Jurkat, Clone E6-1 (cell line): ENCODE data around the gene VAT1L.
A peak's percentile ranks its signal among the peaks of the same experiment; 100 is the strongest.
"Not testable (repeated sequence)": the region's sequence is repeated elsewhere in the genome, so short reads cannot be mapped to it uniquely, and the experiment has no call there.

ENCODE experiments used
- DNase-seq: peaks from one replicate; pipeline ENCODE4 v3.0.0-alpha.2; 2011; ENCODE audit warnings: low read depth, low spot score
- H3K4me3 ChIP-seq: 2 replicates; pipeline ENCODE4 v1.5.1; 2011; ENCODE audit warnings: mild to moderate bottlenecking, low read length, control low read depth, moderate library complexity

VAT1L gene

GRCh38 chr16:77969861-77970260 lies 181.5 kb downstream of the VAT1L start:
- DNase-seq: no peak
- H3K4me3 ChIP-seq: no peak overlapping the region

- no peak for DNase-seq
- no peak overlapping the region for H3K4me3 ChIP-seq
Observed at GRCh38 chr16:77970371-77970770, 182.0 kb downstream of the VAT1L start.

GRCh38 chr16:77971306-77972061 lies 183.1 kb downstream of the VAT1L start:
- peak; percentile 52 for DNase-seq
- H3K4me3 ChIP-seq: no peak overlapping the region

GRCh38 chr16:77972062-77972392 lies 183.7 kb downstream of the VAT1L start:
- H3K4me3 ChIP-seq: no peak overlapping the region
- DNase-seq: no peak

- peak; percentile 11 for DNase-seq
Observed at GRCh38 chr16:77974883-77975282, 186.5 kb downstream of the VAT1L start.

GRCh38 chr16:77975942-77976341 lies 187.6 kb downstream of the VAT1L start:
- DNase-seq: no peak
- no peak overlapping the region for H3K4me3 ChIP-seq

More at GRCh38 chr16:77974883-77975282, 186.5 kb downstream of the VAT1L start:
- H3K4me3 ChIP-seq: no peak overlapping the region

- no peak overlapping the region for H3K4me3 ChIP-seq
- DNase-seq: no peak
Observed at GRCh38 chr16:77977339-77977738, 189.0 kb downstream of the VAT1L start.

- no peak overlapping the region for H3K4me3 ChIP-seq
- DNase-seq: no peak
Observed at GRCh38 chr16:77985111-77985510, 196.7 kb downstream of the VAT1L start.

GRCh38 chr16:77986011-77986740 lies 197.8 kb downstream of the VAT1L start:
- no peak overlapping the region for H3K4me3 ChIP-seq
- no peak for DNase-seq

- no peak for DNase-seq
- H3K4me3 ChIP-seq: no peak overlapping the region
Observed at GRCh38 chr16:77987810-77988209, 199.4 kb downstream of the VAT1L start.

- no peak overlapping the region for H3K4me3 ChIP-seq
- no peak for DNase-seq
Observed at GRCh38 chr16:77989846-77990245, 201.5 kb downstream of the VAT1L start.

- DNase-seq: no peak
- no peak overlapping the region for H3K4me3 ChIP-seq
Observed at GRCh38 chr16:77991701-77992100, 203.3 kb downstream of the VAT1L start.

GRCh38 chr16:77992381-77992780 lies 204.0 kb downstream of the VAT1L start:
- DNase-seq, H3K4me3 ChIP-seq: not testable (repeated sequence)

GRCh38 chr16:77993111-77993985 lies 205.0 kb downstream of the VAT1L start:
- no peak for DNase-seq
- no peak overlapping the region for H3K4me3 ChIP-seq

GRCh38 chr16:77995843-77996455 lies 207.6 kb downstream of the VAT1L start:
- H3K4me3 ChIP-seq: no peak overlapping the region
- no peak for DNase-seq

GRCh38 chr16:77998350-77999023 lies 210.1 kb downstream of the VAT1L start:
- H3K4me3 ChIP-seq: no peak overlapping the region
- no peak for DNase-seq

GRCh38 chr16:78001451-78002025 lies 213.2 kb downstream of the VAT1L start:
- DNase-seq: no peak
- H3K4me3 ChIP-seq: no peak overlapping the region

- H3K4me3 ChIP-seq: no peak overlapping the region
- DNase-seq: peak; percentile 88
Observed at GRCh38 chr16:78002915-78003538, 214.7 kb downstream of the VAT1L start.
